Endothelial cell of hepatic sinusoid (primary cell): ENCODE measurements around the gene KCNIP3.
"Not testable (repeated sequence)": the region's sequence is repeated elsewhere in the genome, so short reads cannot be mapped to it uniquely, and the experiment has no call there.

Source experiments
- in situ Hi-C: cut with HindIII; loops from 2 replicates; pipeline ENCODE4 v1.10.0; 2017; ENCODE audit warnings: low sequenced_read_pairs

The KCNIP3 gene

DNA sequence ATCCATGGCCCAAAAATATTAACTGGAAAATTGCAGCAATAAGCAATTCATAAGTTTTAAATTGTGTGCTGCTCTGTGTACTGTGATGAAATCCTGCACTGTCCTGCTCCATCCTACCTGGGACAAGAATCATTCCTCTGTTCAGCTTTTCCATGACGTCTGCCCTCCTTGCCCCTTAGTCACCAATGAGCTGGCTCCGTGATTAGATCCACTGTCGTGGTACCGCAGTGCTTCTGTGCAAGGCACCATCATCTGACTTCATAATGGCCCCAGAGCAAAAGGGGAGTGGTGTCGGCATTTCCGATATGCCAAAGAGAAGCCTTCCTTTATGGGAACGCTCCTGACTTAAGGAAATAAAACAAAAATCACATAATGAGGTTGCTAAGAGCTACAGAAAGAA lies 101.9 kb downstream of the KCNIP3 start:
- in situ Hi-C loops, result no loop called here

DNA sequence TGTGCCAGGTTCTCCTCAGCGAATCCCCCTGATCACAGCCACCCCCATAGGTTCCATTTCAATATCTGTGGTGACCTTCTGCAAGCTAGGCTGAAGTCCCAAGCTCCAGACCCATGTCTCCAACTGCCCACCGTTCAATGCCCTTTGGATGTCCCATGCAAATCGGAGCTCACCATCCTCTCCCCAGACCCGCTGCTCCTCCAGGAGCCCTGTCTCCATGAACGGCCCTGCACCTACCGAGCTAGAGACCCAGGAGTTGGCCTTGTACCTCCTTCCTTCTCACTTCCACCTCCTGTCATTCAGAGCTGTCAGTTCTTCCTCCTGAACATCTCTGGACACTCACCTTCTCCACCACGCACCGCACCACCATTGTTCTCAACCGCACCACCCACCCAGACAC lies 104.3 kb downstream of the KCNIP3 start:
- in situ Hi-C loops, result no loop called here

DNA sequence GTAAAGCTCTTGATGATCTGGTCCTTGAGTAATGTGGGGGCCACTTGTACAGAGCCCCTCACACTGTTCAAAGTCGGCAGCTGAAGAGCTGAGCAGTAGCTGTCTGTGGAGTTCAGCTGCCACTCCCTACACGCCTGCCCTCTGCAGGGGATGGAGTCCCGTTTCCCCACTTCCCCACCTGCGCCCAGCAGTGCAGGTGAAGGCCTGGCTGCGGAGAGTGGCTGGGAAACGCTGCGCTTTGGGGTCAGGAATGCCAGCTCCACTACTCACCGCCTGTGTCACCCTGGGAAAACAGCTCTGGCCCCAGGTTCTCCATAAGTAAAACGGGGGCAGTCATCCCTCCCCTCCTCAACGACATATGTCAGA lies 104.8 kb downstream of the KCNIP3 start:
- in situ Hi-C loops, result not testable (repeated sequence)

GRCh38 chr2:95402370-95403203 lies 105.4 kb downstream of the KCNIP3 start, which contains the start of gene FAHD2A:
Gene FAHD2A, plus strand, starts transcription at chr2:95402708. Its CDS starts 2,851 bp downstream, at chr2:95405559.
- in situ Hi-C loops, result no loop called here

- in situ Hi-C loops, result not testable (repeated sequence)
Observed at GRCh38 chr2:95403204-95403721, 106.1 kb downstream of the KCNIP3 start.

GRCh38 chr2:95403824-95404223 lies 106.7 kb downstream of the KCNIP3 start:
- in situ Hi-C loops, result not testable (repeated sequence)

GRCh38 chr2:95404676-95405075 lies 107.5 kb downstream of the KCNIP3 start:
- in situ Hi-C loops, result not testable (repeated sequence)

- in situ Hi-C loops, result not testable (repeated sequence)
Observed at GRCh38 chr2:95411239-95411638, 114.1 kb downstream of the KCNIP3 start.

DNA sequence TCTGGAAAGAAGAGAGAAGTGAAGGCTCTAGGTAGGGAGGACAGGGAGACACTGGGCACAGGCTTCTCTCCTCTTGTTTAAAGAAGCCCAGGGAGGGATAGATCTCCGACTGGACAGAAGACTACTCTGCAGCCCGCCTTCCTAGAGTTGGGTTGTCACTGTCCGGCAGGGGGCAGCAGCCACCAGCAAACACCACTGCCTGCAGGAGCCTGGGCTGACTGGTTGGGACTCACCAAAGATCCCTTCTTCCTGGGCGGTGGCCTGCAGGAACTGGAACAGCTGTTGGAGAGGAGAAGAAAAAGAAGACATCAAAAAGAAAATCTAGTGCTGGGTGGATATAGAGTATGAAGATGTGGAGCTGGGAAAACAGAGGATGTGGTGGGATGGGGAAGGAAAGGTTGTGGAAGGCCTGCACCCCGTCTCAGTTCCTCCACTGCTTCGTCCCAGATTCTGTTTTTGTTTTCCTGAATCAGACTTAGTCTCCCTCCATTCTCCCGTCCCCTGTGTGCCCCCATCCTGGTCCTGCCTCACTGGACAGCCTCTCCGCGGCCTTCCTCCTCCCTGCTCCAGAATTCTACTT lies 117.0 kb downstream of the KCNIP3 start:
- in situ Hi-C loops, result not testable (repeated sequence)

- in situ Hi-C loops, result not testable (repeated sequence)
Observed at GRCh38 chr2:95415138-95415537, 118.0 kb downstream of the KCNIP3 start.

DNA sequence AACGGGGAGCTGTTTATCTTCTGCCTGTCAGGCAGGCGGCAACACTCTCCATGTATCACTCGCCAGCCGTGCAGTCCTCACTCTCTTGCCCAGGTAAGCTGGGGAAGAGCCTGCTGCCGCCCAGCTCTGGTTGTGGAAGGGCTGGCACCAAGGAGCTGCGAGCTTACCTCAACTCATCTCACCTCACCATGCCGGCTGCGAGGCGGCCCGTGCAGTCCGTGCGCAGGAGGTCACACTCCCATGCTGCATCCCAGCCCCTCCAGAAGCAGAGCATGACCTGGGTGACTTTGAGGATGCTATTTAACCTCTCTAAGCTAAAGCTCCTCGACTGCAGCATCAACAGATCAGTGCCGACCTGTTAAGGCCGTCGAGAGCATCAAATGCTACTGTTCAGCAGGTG lies 118.4 kb downstream of the KCNIP3 start:
- in situ Hi-C loops, result not testable (repeated sequence)

DNA sequence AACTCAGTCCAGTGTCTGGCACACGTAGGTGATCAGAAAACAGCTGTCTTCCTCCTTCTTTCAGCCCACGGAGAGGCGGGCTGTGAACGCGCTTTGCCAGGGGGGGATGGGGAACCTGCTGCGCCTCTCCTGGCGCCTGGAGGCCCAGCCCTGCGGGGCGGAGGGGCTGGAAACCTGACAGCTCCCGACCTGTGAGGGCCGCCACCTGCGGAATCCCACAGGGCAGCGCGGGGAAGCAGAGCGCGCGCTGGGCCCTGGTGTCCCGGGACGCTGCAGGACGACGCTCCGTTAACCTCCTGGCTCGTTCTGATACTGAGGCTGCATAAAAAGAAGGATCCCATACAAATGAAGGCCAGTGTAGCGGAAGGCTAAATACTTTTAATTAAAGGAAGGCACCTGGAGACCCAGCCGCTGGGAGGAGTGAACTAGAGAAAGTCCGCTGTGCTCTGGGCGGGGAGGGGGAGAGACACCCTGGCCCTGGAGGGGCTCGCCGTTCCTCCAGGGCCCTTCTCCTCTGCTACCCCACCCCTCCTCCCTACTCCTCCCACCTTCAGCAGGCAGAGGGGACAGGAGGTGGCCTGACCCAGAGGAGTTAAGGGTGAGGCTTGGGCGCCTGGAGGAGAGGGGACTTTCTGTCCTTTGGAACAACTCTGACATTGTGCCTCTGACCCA lies 130.2 kb downstream of the KCNIP3 start:
- in situ Hi-C loops, result not testable (repeated sequence)

DNA sequence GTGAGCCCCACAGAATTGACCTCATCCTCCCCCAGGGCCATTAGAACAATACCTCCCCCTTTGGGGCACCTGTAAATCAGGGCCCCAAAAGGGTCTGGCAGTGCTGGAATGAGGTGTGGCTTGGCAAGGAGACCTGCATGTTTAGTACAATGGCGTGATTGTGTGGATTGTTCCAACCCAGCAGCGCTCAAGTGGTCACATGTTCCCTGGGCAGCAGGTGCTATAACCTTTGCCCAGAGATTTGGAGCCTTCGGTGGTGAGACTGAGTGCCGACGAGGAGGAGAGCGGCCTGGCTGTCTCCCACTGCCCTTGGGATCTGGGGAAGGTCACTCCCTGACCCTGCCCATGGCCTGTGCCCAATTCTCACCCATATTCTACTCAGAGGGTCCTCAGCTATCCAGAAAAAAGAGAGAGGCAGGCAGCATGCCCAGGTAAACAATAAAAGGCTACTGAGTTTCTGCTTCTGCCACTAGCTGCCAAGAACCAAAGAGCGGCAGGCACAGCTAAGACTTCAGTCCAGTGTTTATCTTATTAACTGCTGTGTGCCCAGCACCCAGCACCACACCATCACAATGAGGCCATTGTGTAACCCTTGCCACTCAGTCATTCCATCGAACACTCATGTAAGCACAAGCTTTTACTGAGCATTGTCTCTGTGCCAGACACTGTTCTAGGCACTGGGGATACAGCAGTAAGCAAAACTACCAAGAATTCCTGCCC lies 132.8 kb downstream of the KCNIP3 start:
- in situ Hi-C loops, result not testable (repeated sequence)

DNA sequence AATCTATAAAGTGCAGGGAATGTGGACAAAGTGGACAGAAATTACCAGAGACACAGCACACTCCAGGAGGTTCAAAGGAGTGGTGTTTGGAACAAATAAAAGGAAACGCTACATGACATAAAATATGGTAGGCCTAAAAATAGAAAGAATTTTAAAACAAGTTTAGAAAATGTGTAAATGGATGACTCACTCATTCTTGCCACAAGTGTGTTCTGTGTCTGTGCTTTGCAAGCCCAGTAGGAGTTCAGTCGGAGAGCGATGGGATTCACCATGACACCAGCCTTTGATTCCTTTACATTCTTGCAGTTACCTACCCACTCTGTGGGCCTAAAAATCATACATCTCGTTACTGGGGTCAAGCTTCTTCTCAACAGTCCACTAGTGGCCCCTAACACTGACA lies 136.2 kb downstream of the KCNIP3 start:
- in situ Hi-C loops, result not testable (repeated sequence)

DNA sequence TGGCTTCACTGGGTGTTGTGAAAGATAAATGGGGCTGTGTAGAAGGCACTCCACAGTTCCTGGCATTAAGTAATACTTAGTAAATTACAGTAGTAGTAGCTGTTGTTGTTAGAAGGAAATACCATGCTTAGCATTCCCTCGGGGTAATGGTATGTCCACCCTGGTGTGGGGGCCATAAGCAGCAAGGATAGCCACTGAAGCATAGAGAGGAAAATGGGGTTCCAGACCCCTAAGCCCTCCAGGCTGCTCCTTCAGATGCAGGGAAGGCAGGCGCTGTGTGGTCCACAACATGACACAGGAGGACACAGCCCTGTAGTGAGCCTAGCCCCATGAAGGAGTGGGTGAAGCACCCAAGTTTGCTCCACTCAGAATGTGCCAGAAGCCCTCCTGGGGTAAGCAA lies 136.8 kb downstream of the KCNIP3 start:
- in situ Hi-C loops, result not testable (repeated sequence)

DNA sequence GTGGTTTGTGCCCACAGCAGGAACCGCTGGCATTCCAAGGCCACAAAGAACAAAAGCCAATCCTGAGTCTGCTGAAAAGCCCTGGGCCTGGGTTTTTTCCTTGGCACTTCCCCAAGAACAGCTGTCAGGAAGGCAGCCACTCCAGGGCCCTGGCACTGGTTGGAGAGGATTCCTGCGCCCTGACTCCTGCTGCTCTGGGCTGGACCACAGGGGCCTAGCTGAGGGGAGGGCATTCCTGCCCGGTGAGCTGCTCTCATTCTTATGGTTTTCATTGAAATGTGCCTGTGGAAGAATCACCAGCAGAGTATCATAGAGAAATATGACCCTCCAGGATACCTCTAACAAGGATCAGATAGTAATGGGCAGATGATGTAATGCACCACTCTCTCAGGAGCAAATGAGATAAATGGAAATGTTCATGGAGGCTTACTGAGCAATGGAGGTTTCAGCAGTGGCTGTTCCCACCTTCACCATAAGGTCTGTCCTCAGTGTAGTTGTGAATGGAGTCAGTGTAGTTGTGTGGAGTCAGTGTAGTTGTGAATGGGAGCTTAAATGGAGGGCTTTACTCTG lies 137.4 kb downstream of the KCNIP3 start:
- in situ Hi-C loops, result not testable (repeated sequence)

GRCh38 chr2:95435162-95435871 lies 138.2 kb downstream of the KCNIP3 start:
- in situ Hi-C loops, result not testable (repeated sequence)
